AG09319 (cell line): Measurements from ENCODE around the gene DAP.

ENCODE experiments used
- DNase-seq: peaks from one replicate; pipeline ENCODE4 v3.0.0-alpha.2; 2010; ENCODE audit warnings: low read depth; ENCODE audit errors: extremely low read depth
- CTCF ChIP-seq: IDR thresholded peaks from 2 replicates; pipeline ENCODE4 v1.5.1; 2011; ENCODE audit warnings: low read depth, mild to moderate bottlenecking, inconsistent platforms, low read length, moderate library complexity

Gene DAP

DNA sequence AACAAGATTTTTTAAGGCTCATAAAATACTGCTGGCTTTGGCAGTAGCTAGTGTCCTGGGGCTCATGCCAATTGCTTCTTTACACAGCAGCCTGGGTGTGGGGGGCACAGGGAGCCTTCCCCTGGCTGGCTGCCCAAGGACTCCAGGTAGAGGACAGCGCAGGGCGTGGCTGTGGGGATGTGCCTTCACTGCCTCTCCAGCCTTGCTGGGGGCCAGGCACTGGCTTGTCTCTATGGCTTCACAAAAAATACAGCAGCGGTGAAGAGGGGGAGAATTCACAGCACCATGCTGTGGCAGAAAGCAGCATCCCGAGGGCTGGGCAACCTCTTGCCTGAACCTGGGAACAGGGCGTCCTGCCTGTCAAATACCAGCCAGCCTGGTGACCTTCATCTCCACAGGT is 57.4 kb downstream of the DAP start:
- TF ChIP-seq CTCF: no peak
- no peak for DNase-seq

DNA sequence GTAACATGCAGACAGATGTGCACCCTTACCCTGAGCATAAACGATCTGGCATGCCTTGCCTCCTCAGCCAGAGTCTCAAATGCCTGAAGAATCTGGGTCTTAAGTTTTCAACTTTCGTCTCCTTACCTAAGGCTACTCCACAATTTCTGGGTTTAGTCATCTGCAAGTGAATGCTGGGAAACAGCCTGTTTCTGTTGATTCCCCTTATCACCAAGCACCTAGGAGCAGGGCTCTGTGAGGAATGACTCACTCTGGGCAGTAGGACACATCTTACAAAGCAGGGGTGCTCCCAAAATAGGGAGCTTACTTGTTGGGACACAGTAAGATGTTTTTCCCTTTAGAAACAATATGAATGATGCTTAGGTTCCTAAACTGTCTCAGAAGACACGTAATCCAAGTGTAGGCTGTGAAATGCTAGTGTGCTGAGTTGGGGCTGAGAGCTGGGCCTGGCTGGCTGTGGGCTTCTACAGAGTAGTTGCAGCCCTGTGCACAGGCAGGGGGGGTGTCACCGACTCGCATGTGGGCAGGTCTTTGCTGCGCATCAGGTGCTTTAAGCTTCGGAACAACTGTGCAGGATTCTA is 58.0 kb downstream of the DAP start:
- TF ChIP-seq CTCF: no peak
- DNase-seq: no peak

GRCh38 chr5:10702040-10702629 is 58.9 kb downstream of the DAP start:
- peak; percentile 46 for DNase-seq
- TF ChIP-seq CTCF: no peak

GRCh38 chr5:10701567-10702039 is 59.4 kb downstream of the DAP start:
- TF ChIP-seq CTCF: peak; percentile 48
- no peak for DNase-seq

DNA sequence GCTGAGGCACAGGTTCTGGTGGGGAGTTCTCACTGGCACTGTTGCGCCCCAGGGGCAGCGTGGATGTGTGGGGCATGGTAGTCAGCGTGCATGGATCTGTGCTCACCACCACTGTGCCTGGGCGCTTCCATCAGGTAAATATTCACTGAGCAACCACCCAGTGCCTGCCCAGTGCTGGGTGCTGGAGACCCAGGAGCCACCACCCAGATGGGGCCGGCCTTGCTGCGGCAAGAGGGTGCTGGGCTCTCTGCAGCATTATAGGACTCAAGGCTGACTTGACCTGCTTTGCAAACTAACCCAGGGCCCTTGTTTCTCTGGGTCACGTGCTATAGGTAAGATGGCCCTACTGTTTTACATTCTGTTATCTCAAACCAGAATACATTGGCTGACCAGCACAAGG is 60.5 kb downstream of the DAP start:
- no peak for TF ChIP-seq CTCF

GRCh38 chr5:10699987-10700386 is 61.0 kb downstream of the DAP start:
- no peak for TF ChIP-seq CTCF
- DNase-seq: no peak

More for the DNA sequence above, 60.5 kb downstream of the DAP start:
- no peak for DNase-seq

DNA sequence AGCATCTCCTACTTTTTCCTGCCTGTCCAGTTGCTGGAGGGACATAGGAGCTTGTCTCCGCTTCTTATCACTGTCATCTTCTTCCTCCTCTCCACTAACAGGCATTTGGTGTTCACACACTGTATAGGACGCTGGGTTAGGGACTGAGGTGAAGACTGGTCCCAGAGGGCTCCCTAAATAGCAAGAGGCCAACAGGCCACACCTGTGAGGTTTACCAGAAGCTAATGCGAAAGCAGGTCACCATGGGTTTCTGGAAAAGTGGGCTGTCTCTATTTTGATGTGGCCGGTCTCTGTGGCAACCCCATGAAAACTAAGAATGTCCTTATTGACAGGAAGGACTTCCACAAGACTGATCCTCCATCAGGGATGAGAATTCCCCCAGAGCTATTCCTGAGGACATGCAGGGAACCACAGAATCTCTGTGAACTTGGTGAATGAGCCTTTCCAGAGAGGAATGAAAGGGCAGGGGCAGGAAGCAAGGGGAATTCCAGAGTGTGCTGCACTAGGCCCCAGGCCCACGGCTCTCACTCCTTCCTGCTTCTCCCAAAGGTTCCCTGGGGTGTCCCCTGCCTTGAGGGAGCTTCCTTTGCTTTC is 61.7 kb downstream of the DAP start:
- TF ChIP-seq CTCF: no peak
- no peak for DNase-seq
